Astrocyte (in vitro differentiated cells and primary cell): ENCODE results near the gene DUSP3. TPM values are rescaled to one million over a fixed set of nuclear protein-coding genes. Genes with fewer than 3 reads are reported as not detected.

Source experiments
- DNase-seq: peaks from one replicate; pipeline ENCODE4 v3.0.0-alpha.2; 2010; ENCODE audit warnings: low read depth
- FAIRE-seq: peaks from 2 replicates; lab custom pipeline; 2011; peaks lifted over from hg19 to GRCh38; lab: Jason Lieb, UNC
- H2AFZ ChIP-seq: 2 replicates; pipeline ENCODE4 v1.6.0; 2012; ENCODE audit warnings: low read depth, low read length, inconsistent platforms
- H3K27ac ChIP-seq: 2 replicates; pipeline ENCODE4 v1.5.1; 2011; ENCODE audit warnings: low read depth, low read length, inconsistent platforms
- H3K27me3 ChIP-seq: 2 replicates; pipeline ENCODE4 v1.6.0; 2011; ENCODE audit warnings: low read length, inconsistent platforms; ENCODE audit not compliant: insufficient read depth
- H3K36me3 ChIP-seq: 2 replicates; pipeline ENCODE4 v1.5.1; 2011; ENCODE audit warnings: low read length, inconsistent platforms; ENCODE audit not compliant: insufficient read depth
- H3K4me1 ChIP-seq: 2 replicates; pipeline ENCODE4 v1.5.1; 2011; ENCODE audit warnings: low read length, inconsistent platforms; ENCODE audit not compliant: insufficient read depth
- H3K4me2 ChIP-seq: 2 replicates; pipeline ENCODE4 v1.6.0; 2012; ENCODE audit warnings: low read length, inconsistent platforms
- H3K4me3 ChIP-seq: 2 replicates; pipeline ENCODE4 v1.5.1; 2011; ENCODE audit warnings: low read depth, mild to moderate bottlenecking, low read length, inconsistent platforms; ENCODE audit not compliant: insufficient read depth
- H3K79me2 ChIP-seq: 2 replicates; pipeline ENCODE4 v1.6.0; 2012; ENCODE audit warnings: mild to moderate bottlenecking, low read length, inconsistent platforms; ENCODE audit not compliant: insufficient read depth
- H3K9ac ChIP-seq: 2 replicates; pipeline ENCODE4 v1.6.0; 2012; ENCODE audit warnings: mild to moderate bottlenecking, low read length, inconsistent platforms
- H3K9me3 ChIP-seq: 2 replicates; pipeline ENCODE4 v1.5.1; 2012; ENCODE audit warnings: low read depth, mild to moderate bottlenecking, low read length, inconsistent platforms; ENCODE audit not compliant: insufficient read depth
- H4K20me1 ChIP-seq: 2 replicates; pipeline ENCODE4 v1.6.0; 2012; ENCODE audit warnings: low read length, inconsistent platforms; ENCODE audit not compliant: insufficient read depth
- H3K27ac Mint-ChIP-seq: one replicate; pipeline ENCODE4 v1.8.0; 2021; ENCODE audit warnings: mild to moderate bottlenecking, mixed read lengths; ENCODE audit not compliant: unreplicated experiment
- H3K27me3 Mint-ChIP-seq: one replicate; pipeline ENCODE4 v1.8.0; 2021; ENCODE audit warnings: low read depth, mixed read lengths; ENCODE audit not compliant: unreplicated experiment
- H3K36me3 Mint-ChIP-seq: one replicate; pipeline ENCODE4 v1.8.0; 2021; ENCODE audit warnings: low read depth, mixed read lengths; ENCODE audit not compliant: unreplicated experiment
- H3K4me1 Mint-ChIP-seq: one replicate; pipeline ENCODE4 v1.8.0; 2021; ENCODE audit warnings: low read depth, mixed read lengths; ENCODE audit not compliant: unreplicated experiment
- H3K4me3 Mint-ChIP-seq: one replicate; pipeline ENCODE4 v1.8.0; 2021; ENCODE audit warnings: mild to moderate bottlenecking, moderate library complexity, mixed read lengths; ENCODE audit not compliant: unreplicated experiment
- H3K9me3 Mint-ChIP-seq: one replicate; pipeline ENCODE4 v1.8.0; 2021; ENCODE audit warnings: mild to moderate bottlenecking, mixed read lengths; ENCODE audit not compliant: unreplicated experiment
- CTCF ChIP-seq: IDR thresholded peaks from 2 replicates; pipeline ENCODE4 v1.5.1; 2011; ENCODE audit warnings: low read depth, mild to moderate bottlenecking, inconsistent platforms, low read length, moderate library complexity; ENCODE audit not compliant: insufficient read depth
- EZH2 ChIP-seq: IDR thresholded peaks from 2 replicates; pipeline ENCODE4 v1.6.1; 2012; ENCODE audit warnings: mild to moderate bottlenecking, low read length, inconsistent platforms; ENCODE audit not compliant: insufficient read depth
- total RNA-seq: library from RNA; stranded (reverse); gene quantifications from 2 replicates; pipeline ENCODE4 v1.2.1, GENCODE V29; 2021

DUSP3 gene
- total RNA-seq, 1 donor from 2014 or later, result 71.6 TPM

GRCh38 chr17:43813386-43813785 lies 34.6 kb upstream of the DUSP3 start:
- no peak for DNase-seq
- Histone ChIP-seq H3K4me1 (peaks cover 11% of the 10 kb centered on the region), H3K4me3 (no peak overlapping the region), H3K9ac (no peak overlapping the region), H3K27ac (no peak overlapping the region), H3K36me3 (peaks cover 9% of the 10 kb centered on the region), H3K27me3 (no peaks in the 10 kb centered on the region), H3K4me2 (no peak overlapping the region), H3K79me2 (no peaks in the 10 kb centered on the region), H4K20me1 (no peaks in the 10 kb centered on the region), H2AFZ (no peak overlapping the region), H3K9me3 (no peaks in the 10 kb centered on the region)
- no peak overlapping the region for H3K4me3 Mint-ChIP-seq
- H3K27me3 Mint-ChIP-seq, result no peaks in the 10 kb centered on the region
- peaks cover 6% of the 10 kb centered on the region for H3K4me1 Mint-ChIP-seq
- no peaks in the 10 kb centered on the region for H3K9me3 Mint-ChIP-seq
- TF ChIP-seq CTCF, result no peak
- TF ChIP-seq EZH2, result no peak
- H3K27ac Mint-ChIP-seq, result no peak overlapping the region
- H3K36me3 Mint-ChIP-seq, result peaks cover 21% of the 10 kb centered on the region
- FAIRE-seq, result no peak

GRCh38 chr17:43812396-43813265 lies 33.9 kb upstream of the DUSP3 start:
- Mint-ChIP-seq H3K4me3 (no peak overlapping the region), H3K36me3 (peaks cover 21% of the 10 kb centered on the region), H3K9me3 (no peaks in the 10 kb centered on the region), H3K27ac (no peak overlapping the region), H3K4me1 (peaks cover 9% of the 10 kb centered on the region), H3K27me3 (no peaks in the 10 kb centered on the region)
- H3K27ac ChIP-seq, result no peak overlapping the region
- peaks cover 11% of the 10 kb centered on the region for H3K4me1 ChIP-seq
- TF ChIP-seq EZH2, result no peak
- H3K79me2 ChIP-seq, result no peaks in the 10 kb centered on the region
- H2AFZ ChIP-seq, result no peak overlapping the region
- no peaks in the 10 kb centered on the region for H4K20me1 ChIP-seq
- H3K9ac ChIP-seq, result no peak overlapping the region
- FAIRE-seq (no peak), DNase-seq (no peak)
- H3K4me3 ChIP-seq, result no peak overlapping the region
- no peaks in the 10 kb centered on the region for H3K9me3 ChIP-seq
- H3K36me3 ChIP-seq, result peaks cover 9% of the 10 kb centered on the region
- H3K4me2 ChIP-seq, result no peak overlapping the region
- no peaks in the 10 kb centered on the region for H3K27me3 ChIP-seq

- H3K4me3 ChIP-seq, result no peak overlapping the region
- H3K9ac ChIP-seq, result no peak overlapping the region
- no peak overlapping the region for H3K27ac Mint-ChIP-seq
- no peaks in the 10 kb centered on the region for H3K9me3 Mint-ChIP-seq
- peaks cover 18% of the 10 kb centered on the region for H3K36me3 Mint-ChIP-seq
- H3K27ac ChIP-seq, result no peak overlapping the region
- peaks cover 11% of the 10 kb centered on the region for H3K4me1 ChIP-seq
- no peaks in the 10 kb centered on the region for H3K9me3 ChIP-seq
- H3K4me2 ChIP-seq, result no peak overlapping the region
- H3K4me1 Mint-ChIP-seq, result peaks cover 9% of the 10 kb centered on the region
- FAIRE-seq, result no peak
- H3K36me3 ChIP-seq, result peaks cover 9% of the 10 kb centered on the region
- TF ChIP-seq EZH2 (no peak), CTCF (no peak)
- no peaks in the 10 kb centered on the region for H3K27me3 Mint-ChIP-seq
- no peaks in the 10 kb centered on the region for H4K20me1 ChIP-seq
- H3K79me2 ChIP-seq, result no peaks in the 10 kb centered on the region
- no peak for DNase-seq
- H3K27me3 ChIP-seq, result no peaks in the 10 kb centered on the region
- H2AFZ ChIP-seq, result no peak overlapping the region
- H3K4me3 Mint-ChIP-seq, result no peak overlapping the region
Measured at GRCh38 chr17:43810823-43811222, 32.0 kb upstream of the DUSP3 start.
